Mesothelial cell of epicardium (in vitro differentiated cells): ENCODE measurements around the gene NLRC3. TPM values are rescaled to one million over a fixed set of nuclear protein-coding genes. Genes with fewer than 3 reads are reported as not detected.

Source experiments
- DNase-seq, 2 experiments: peaks; one replicate each; pipeline ENCODE4 v3.0.0; 2021; ENCODE audit warnings: low spot score in 2 of 2; ENCODE audit not compliant: unreplicated experiment in 2 of 2
- H3K27ac Mint-ChIP-seq: 2 replicates; pipeline ENCODE4 v1.8.0; 2021; ENCODE audit warnings: mixed read lengths
- H3K27me3 Mint-ChIP-seq: 2 replicates; pipeline ENCODE4 v1.8.0; 2021; ENCODE audit warnings: low read depth, mixed read lengths
- H3K36me3 Mint-ChIP-seq: 2 replicates; pipeline ENCODE4 v1.8.0; 2021; ENCODE audit warnings: mixed read lengths
- H3K4me1 Mint-ChIP-seq: 2 replicates; pipeline ENCODE4 v1.8.0; 2021; ENCODE audit warnings: mixed read lengths
- H3K4me3 Mint-ChIP-seq: 2 replicates; pipeline ENCODE4 v1.8.0; 2021; ENCODE audit warnings: mild to moderate bottlenecking, moderate library complexity, mixed read lengths
- H3K9me3 Mint-ChIP-seq: 2 replicates; pipeline ENCODE4 v1.8.0; 2021; ENCODE audit warnings: mixed read lengths
- total RNA-seq: library from RNA; stranded (reverse); gene quantifications from 3 replicates; pipeline ENCODE4 v1.2.1, GENCODE V29; 2021
- TF ChIP-seq, protein P1 (sequence below): fragments of 200-600 bp; sonication (generic); IDR thresholded peaks from one replicate; pipeline ENCODE4 v1.5.0; 2021; ENCODE audit warnings: antibody characterized with exemption; ENCODE audit not compliant: unreplicated experiment

NLRC3 gene
- total RNA-seq, 1 donor from 2014 or later: 0.13 TPM

GRCh38 chr16:3550851-3551847, 26.1 kb downstream of the NLRC3 start:
- H3K27me3 Mint-ChIP-seq: no peaks in the 10 kb centered on the region
- no peak overlapping the region for H3K4me3 Mint-ChIP-seq
- no peaks in the 10 kb centered on the region for H3K36me3 Mint-ChIP-seq
- no peak for DNase-seq
- TF ChIP-seq, protein P1, sequence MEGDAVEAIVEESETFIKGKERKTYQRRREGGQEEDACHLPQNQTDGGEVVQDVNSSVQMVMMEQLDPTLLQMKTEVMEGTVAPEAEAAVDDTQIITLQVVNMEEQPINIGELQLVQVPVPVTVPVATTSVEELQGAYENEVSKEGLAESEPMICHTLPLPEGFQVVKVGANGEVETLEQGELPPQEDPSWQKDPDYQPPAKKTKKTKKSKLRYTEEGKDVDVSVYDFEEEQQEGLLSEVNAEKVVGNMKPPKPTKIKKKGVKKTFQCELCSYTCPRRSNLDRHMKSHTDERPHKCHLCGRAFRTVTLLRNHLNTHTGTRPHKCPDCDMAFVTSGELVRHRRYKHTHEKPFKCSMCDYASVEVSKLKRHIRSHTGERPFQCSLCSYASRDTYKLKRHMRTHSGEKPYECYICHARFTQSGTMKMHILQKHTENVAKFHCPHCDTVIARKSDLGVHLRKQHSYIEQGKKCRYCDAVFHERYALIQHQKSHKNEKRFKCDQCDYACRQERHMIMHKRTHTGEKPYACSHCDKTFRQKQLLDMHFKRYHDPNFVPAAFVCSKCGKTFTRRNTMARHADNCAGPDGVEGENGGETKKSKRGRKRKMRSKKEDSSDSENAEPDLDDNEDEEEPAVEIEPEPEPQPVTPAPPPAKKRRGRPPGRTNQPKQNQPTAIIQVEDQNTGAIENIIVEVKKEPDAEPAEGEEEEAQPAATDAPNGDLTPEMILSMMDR: no peak
- H3K4me1 Mint-ChIP-seq: peaks cover 6% of the 10 kb centered on the region
- H3K27ac Mint-ChIP-seq: no peak overlapping the region
- no peaks in the 10 kb centered on the region for H3K9me3 Mint-ChIP-seq

GRCh38 chr16:3549906-3550305, 27.3 kb downstream of the NLRC3 start:
- no peaks in the 10 kb centered on the region for H3K36me3 Mint-ChIP-seq
- H3K4me3 Mint-ChIP-seq: no peak overlapping the region
- TF ChIP-seq, protein P1: no peak

DNA sequence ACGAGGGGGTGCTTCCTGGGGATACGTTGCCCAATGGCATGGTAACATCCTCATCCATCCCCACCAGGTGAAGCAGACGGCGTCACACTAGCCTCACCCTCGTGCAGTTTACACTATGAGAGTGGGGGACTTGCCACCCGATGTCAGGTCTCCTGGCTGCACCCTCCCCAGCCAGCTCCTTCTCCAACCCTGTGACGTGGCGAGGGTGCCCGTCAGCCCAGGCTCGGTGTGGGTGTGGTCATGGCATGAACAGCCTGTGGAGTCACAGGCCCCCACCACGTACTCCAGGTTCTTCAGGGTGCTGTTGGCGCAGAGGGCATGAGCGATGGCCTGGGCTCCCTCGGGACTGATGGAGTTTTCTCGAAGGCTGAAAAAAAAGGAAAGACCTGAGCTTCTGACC, 28.3 kb downstream of the NLRC3 start:
- no peaks in the 10 kb centered on the region for H3K9me3 Mint-ChIP-seq

More at GRCh38 chr16:3549906-3550305, 27.3 kb downstream of the NLRC3 start:
- Mint-ChIP-seq H3K27me3 (no peaks in the 10 kb centered on the region), H3K9me3 (no peaks in the 10 kb centered on the region), H3K27ac (no peak overlapping the region), H3K4me1 (peaks cover 6% of the 10 kb centered on the region)
- no peak for DNase-seq

GRCh38 chr16:3548445-3548844, 28.8 kb downstream of the NLRC3 start:
- DNase-seq: no peak
- Mint-ChIP-seq H3K36me3 (no peaks in the 10 kb centered on the region), H3K27me3 (no peaks in the 10 kb centered on the region), H3K9me3 (no peaks in the 10 kb centered on the region), H3K4me3 (no peak overlapping the region), H3K4me1 (peaks cover 6% of the 10 kb centered on the region), H3K27ac (no peak overlapping the region)
- TF ChIP-seq, protein P1: no peak

More for the DNA sequence above, 28.3 kb downstream of the NLRC3 start:
- Mint-ChIP-seq H3K4me1 (peaks cover 6% of the 10 kb centered on the region), H3K27ac (no peak overlapping the region), H3K36me3 (no peaks in the 10 kb centered on the region), H3K4me3 (no peak overlapping the region), H3K27me3 (no peaks in the 10 kb centered on the region)
- no peak for DNase-seq
- TF ChIP-seq, protein P1: no peak

DNA sequence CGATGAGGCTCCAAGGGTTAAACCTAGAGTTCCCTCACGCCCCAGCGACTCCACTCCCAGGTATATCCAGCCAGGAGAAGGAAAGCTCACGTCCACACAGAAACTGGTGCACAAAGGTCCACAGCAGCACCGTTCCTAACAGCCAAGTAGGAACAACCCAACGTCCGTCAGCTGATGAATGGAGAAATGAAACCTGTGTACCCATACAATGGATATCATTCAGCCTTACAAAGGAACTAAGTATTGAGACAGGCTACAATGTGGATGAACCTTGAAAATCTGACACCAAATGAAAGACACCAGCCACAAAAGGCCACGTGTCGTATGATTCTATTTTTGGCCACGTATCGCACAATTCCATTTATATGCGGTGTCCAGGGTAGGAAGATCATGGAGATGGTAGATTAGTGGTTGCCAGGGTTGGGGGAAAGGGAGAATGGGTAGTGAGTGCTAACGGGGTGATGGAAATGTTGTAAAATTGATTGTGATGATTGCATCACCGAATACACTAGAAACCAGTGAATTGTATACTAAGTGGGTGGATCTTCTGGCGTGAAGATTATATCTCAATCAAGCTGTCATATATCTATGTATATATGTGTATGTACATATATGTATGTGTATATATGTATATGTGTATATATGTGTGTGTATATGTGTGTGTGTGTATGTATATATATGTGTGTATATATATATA, 30.1 kb downstream of the NLRC3 start:
- H3K27ac Mint-ChIP-seq: no peak overlapping the region
- no peaks in the 10 kb centered on the region for H3K36me3 Mint-ChIP-seq
- no peak for DNase-seq
- no peak overlapping the region for H3K4me3 Mint-ChIP-seq
- H3K27me3 Mint-ChIP-seq: no peaks in the 10 kb centered on the region
- TF ChIP-seq, protein P1: no peak
- no peaks in the 10 kb centered on the region for H3K9me3 Mint-ChIP-seq
- no peaks in the 10 kb centered on the region for H3K4me1 Mint-ChIP-seq
